ENCODE measurements around the gene COMMD10. TPM values are rescaled to one million over a fixed set of nuclear protein-coding genes. Genes with fewer than 3 reads are reported as not detected.

COMMD10 gene
- total RNA-seq, 4 donors from 2014 or later = 17.6 to 35.7 (median 25.7) TPM

DNA sequence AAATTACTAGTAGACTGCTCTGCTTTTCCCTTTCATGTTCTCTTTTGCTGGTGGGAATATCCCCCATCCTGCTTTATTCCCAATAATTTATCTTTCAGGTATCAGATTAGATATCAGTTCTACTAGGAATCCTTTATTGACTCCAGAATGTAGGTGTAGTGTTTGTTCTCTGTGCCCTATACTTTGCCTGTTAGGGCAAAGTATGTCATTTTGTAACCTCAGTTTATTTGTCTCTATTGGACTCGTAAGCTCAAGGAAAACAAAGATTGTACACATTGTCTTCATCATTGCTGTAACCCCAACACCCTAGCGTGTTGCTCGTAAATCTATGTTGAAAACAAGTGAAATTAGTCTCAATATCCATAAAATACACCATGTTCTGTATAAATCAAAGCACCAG is 190.5 kb downstream of the COMMD10 start:
- 97% methylated on average over 3 of the region's 3 CpGs for WGBS
- Histone ChIP-seq H3K27me3 (no peaks in the 10 kb centered on the region), H3K27ac (replicated peaks in 1 of 4) (no peak overlapping the region), H3K4me3 (no peak overlapping the region), H3K4me1 (peaks cover 0 to 7% (median 3%) of the 10 kb centered on the region in 4 donors), H3K9me3 (peaks cover 0 to 13% (median 3%) of the 10 kb centered on the region in 4 donors), H3K36me3 (no peaks in the 10 kb centered on the region)
- TF ChIP-seq POLR2A (IDR thresholded peaks at IDR 0.05; ENCODE audit: low read depth) (no peak), POLR2AphosphoS5 (IDR thresholded peaks at IDR 0.05) (no peak), EP300 (IDR thresholded peaks at IDR 0.05) (no peak)
- TF ChIP-seq, protein P1, sequence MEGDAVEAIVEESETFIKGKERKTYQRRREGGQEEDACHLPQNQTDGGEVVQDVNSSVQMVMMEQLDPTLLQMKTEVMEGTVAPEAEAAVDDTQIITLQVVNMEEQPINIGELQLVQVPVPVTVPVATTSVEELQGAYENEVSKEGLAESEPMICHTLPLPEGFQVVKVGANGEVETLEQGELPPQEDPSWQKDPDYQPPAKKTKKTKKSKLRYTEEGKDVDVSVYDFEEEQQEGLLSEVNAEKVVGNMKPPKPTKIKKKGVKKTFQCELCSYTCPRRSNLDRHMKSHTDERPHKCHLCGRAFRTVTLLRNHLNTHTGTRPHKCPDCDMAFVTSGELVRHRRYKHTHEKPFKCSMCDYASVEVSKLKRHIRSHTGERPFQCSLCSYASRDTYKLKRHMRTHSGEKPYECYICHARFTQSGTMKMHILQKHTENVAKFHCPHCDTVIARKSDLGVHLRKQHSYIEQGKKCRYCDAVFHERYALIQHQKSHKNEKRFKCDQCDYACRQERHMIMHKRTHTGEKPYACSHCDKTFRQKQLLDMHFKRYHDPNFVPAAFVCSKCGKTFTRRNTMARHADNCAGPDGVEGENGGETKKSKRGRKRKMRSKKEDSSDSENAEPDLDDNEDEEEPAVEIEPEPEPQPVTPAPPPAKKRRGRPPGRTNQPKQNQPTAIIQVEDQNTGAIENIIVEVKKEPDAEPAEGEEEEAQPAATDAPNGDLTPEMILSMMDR (IDR thresholded peaks at IDR 0.05) = no peak
- intact Hi-C loops (cut with DNase I) = no loop called here
- no peak for DNase-seq (ENCODE audit: extremely low spot score)

DNA sequence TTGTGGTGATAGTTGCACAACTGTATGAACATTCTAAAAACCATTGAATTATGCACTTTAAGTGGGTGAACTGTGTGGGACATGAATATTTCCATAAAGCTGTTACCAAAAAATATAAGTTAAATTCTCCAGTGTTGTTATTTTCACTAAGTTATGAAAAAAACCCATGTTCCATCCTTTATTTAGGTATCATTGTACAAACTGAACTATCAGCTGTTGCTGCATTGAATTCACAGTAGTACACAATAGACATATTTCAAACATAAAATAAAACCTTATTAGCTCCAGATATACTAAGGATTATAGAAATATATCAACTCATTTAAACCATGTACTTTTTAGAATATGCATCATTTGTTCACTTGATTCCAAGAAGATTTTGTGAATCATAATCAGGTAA is 192.1 kb downstream of the COMMD10 start:
- Histone ChIP-seq H3K36me3 (no peaks in the 10 kb centered on the region), H3K27me3 (no peaks in the 10 kb centered on the region), H3K4me1 (peaks cover 0 to 7% (median 3%) of the 10 kb centered on the region in 4 donors), H3K27ac (replicated peaks in 1 of 4) (no peak overlapping the region), H3K9me3 (peaks cover 0 to 13% (median 3%) of the 10 kb centered on the region in 4 donors), H3K4me3 (no peak overlapping the region)
- intact Hi-C loops (cut with DNase I) = no loop called here
- TF ChIP-seq POLR2A (IDR thresholded peaks at IDR 0.05; ENCODE audit: low read depth) = no peak
- TF ChIP-seq, protein P1 (IDR thresholded peaks at IDR 0.05) = no peak
- no peak for TF ChIP-seq POLR2AphosphoS5 (IDR thresholded peaks at IDR 0.05)
- no peak for TF ChIP-seq EP300 (IDR thresholded peaks at IDR 0.05)
- no peak for DNase-seq (ENCODE audit: extremely low spot score)

DNA sequence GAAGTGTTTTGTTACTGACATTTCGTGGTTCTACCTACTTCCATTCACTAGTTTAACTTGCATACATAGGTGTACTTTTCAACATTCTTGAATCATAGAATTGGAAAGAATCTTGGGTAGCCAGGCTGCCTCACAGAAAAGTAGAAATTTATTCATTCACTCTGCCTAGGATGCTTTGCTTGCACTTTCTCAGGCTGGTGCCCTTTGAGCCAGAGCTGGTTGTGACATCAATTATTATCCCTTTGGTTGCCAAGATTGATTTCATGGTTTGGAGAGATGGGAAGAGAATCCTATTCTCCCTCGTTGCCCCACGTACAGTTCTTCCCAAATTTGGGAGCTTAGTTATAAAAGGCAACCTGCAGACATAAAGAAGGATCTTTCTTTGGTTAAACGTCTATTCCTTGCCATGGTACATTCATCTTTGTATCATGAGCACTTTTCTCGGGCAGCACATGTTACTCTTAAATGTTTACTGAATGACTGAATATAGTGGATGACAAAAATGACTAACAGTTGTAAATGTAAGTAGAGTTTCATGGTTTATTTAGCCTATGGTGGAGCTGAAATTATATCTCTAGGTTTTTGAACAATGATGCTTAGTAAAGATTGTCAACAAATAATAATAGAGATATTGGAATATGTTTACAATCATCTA is 195.5 kb downstream of the COMMD10 start:
- intact Hi-C loops (cut with DNase I) = no loop called here
- 89% methylated on average over 5 of the region's 5 CpGs for WGBS
- Histone ChIP-seq H3K27ac (replicated peaks in 1 of 4) (no peak overlapping the region), H3K4me1 (no peaks in the 10 kb centered on the region), H3K36me3 (no peaks in the 10 kb centered on the region), H3K9me3 (peaks cover 0 to 18% (median 3%) of the 10 kb centered on the region in 4 donors), H3K27me3 (no peaks in the 10 kb centered on the region), H3K4me3 (no peak overlapping the region)
- TF ChIP-seq EP300 (IDR thresholded peaks at IDR 0.05) = no peak
- TF ChIP-seq, protein P1 (IDR thresholded peaks at IDR 0.05) = no peak
- TF ChIP-seq POLR2AphosphoS5 (IDR thresholded peaks at IDR 0.05) = no peak
- TF ChIP-seq POLR2A (IDR thresholded peaks at IDR 0.05; ENCODE audit: low read depth) = no peak
- DNase-seq (ENCODE audit: extremely low spot score) = no peak

DNA sequence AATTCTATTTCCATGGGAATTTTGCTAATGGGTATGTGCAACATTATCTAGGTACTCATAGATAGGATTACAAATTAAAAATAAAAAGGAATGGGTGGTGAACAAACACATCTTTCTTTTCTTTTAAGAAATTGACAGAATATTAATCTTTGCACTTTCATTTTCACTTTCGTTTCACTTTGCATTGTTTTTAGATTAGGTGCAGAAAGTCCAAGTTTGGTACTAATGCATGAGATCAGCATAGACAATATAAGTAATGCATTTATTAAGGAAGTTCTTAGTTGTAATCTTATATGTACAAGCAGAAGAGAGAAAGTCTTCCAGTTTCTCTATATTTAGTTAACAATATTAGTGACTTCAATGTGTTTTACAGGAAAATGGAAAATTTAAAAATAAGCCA is 196.5 kb downstream of the COMMD10 start:
- no peak overlapping the region for H3K4me3 ChIP-seq
- no peaks in the 10 kb centered on the region for H3K4me1 ChIP-seq
- no peak for DNase-seq (ENCODE audit: extremely low spot score)
- H3K27me3 ChIP-seq = no peaks in the 10 kb centered on the region
- intact Hi-C loops (cut with DNase I) = no loop called here
- TF ChIP-seq POLR2AphosphoS5 (IDR thresholded peaks at IDR 0.05) (no peak), POLR2A (IDR thresholded peaks at IDR 0.05; ENCODE audit: low read depth) (no peak), EP300 (IDR thresholded peaks at IDR 0.05) (no peak)
- TF ChIP-seq, protein P1 (IDR thresholded peaks at IDR 0.05) = no peak
- H3K36me3 ChIP-seq = no peaks in the 10 kb centered on the region
- no peak overlapping the region for H3K27ac ChIP-seq (replicated peaks in 1 of 4)
- 60% methylated on average over 1 of the region's 1 CpG for WGBS
- peaks cover 0 to 18% (median 3%) of the 10 kb centered on the region in 4 donors for H3K9me3 ChIP-seq

DNA sequence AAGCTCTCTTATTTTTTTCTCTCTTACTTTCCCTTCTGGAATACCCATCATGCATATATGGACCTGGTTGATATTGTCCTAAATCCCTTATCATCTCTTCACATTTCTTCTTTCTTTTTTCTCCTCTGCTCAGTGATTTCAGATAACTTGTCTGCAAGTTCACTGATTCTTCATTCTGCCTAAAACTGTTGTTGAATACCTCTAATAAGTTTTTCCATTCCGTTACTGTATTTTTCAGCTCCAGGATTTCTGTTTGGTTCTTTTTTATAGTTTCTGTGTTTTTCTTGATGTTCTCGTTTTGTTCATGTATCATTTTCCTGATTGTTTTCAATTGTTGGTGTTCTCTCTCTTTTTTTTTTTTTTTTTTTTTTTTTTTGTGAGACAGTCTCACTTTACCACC is 203.7 kb downstream of the COMMD10 start:
- TF ChIP-seq, protein P1 (IDR thresholded peaks at IDR 0.05) = no peak
- TF ChIP-seq POLR2AphosphoS5 (IDR thresholded peaks at IDR 0.05) (no peak), POLR2A (IDR thresholded peaks at IDR 0.05; ENCODE audit: low read depth) (no peak), EP300 (IDR thresholded peaks at IDR 0.05) (no peak)
- DNase-seq (ENCODE audit: extremely low spot score) = no peak
- Histone ChIP-seq H3K4me1 (peaks cover 0 to 5% (median 0%) of the 10 kb centered on the region in 4 donors), H3K27ac (replicated peaks in 1 of 4) (no peak overlapping the region), H3K36me3 (peaks cover 0 to 8% (median 3%) of the 10 kb centered on the region in 4 donors), H3K27me3 (no peaks in the 10 kb centered on the region), H3K4me3 (no peak overlapping the region), H3K9me3 (peaks cover 0 to 30% (median 15%) of the 10 kb centered on the region in 4 donors)
- intact Hi-C loops (cut with DNase I) = no loop called here
- WGBS = 95% methylated on average over 2 of the region's 2 CpGs
